IMR-90 (cell line): ENCODE measurements around the gene ARHGEF4. TPM values are rescaled to one million over a fixed set of nuclear protein-coding genes. Genes with fewer than 3 reads are reported as not detected.

Source experiments
- ATAC-seq: fragments of 200-7000 bp; cut with Tn5 transposase; 2 replicates; pipeline ENCODE4 v1.9.1; 2020; ENCODE audit warnings: low read depth, mild to moderate bottlenecking, moderate library complexity
- BruUV-seq: library from RNA; stranded (reverse); fragments of 400-500 nt; replicated peaks from 2 replicates; lab custom pipeline; 2021; lab: Mats Ljungman, UMichigan
- CTCF ChIA-PET: fragments of 300-600 bp; formaldehyde crosslinking; extraction: SDS; loops from one replicate; lab custom pipeline; 2021; ENCODE audit warnings: antibody characterized with exemption; lab: Yijun Ruan, JAX
- POLR2A ChIA-PET: fragments of 300-600 bp; sonication (Branson Sonifier 250); formaldehyde crosslinking; loops from one replicate; lab custom pipeline; 2022; ENCODE audit warnings: antibody characterized with exemption; ENCODE audit not compliant: unreplicated experiment; lab: Charles Lee
- DNase-seq: peaks from one replicate; pipeline ENCODE4 v3.0.0; 2013
- H2AFZ ChIP-seq: replicated peaks from 2 replicates; pipeline ENCODE3; 2013; ENCODE audit warnings: low read length, mild to moderate bottlenecking; ENCODE audit not compliant: poor library complexity
- H2AK5ac ChIP-seq: 2 replicates; pipeline ENCODE4 v1.6.1; 2013; ENCODE audit warnings: low read depth, low read length, inconsistent platforms
- H2AK9ac ChIP-seq: replicated peaks from 2 replicates; pipeline ENCODE3; 2013; ENCODE audit warnings: mild to moderate bottlenecking, low read depth, low read length, moderate library complexity; ENCODE audit not compliant: poor library complexity
- H2BK120ac ChIP-seq: 2 replicates; pipeline ENCODE4 v1.6.1; 2013; ENCODE audit warnings: low read depth, low read length, inconsistent platforms
- H2BK15ac ChIP-seq: 3 replicates; pipeline ENCODE4 v1.6.1; 2013; ENCODE audit warnings: low read depth, low read length, inconsistent platforms
- H2BK20ac ChIP-seq: 2 replicates; pipeline ENCODE4 v1.6.1; 2013; ENCODE audit warnings: low read depth, mild to moderate bottlenecking, inconsistent platforms, low read length, moderate library complexity
- H2BK5ac ChIP-seq: 2 replicates; pipeline ENCODE4 v1.6.1; 2013; ENCODE audit warnings: mild to moderate bottlenecking, low read depth, low read length, inconsistent platforms; ENCODE audit not compliant: poor library complexity, severe bottlenecking
- H3K14ac ChIP-seq: replicated peaks from 2 replicates; pipeline ENCODE4 v1.6.1; 2013; ENCODE audit warnings: low read depth, low read length, inconsistent platforms
- H3K18ac ChIP-seq: 2 replicates; pipeline ENCODE4 v1.6.1; 2013; ENCODE audit warnings: low read depth, low read length, control low read depth
- H3K23ac ChIP-seq: 2 replicates; pipeline ENCODE4 v1.6.1; 2013; ENCODE audit warnings: low read depth, low read length, inconsistent platforms
- H3K27ac ChIP-seq: 2 replicates; pipeline ENCODE4 v1.5.1; 2013; ENCODE audit warnings: mild to moderate bottlenecking, control low read depth, low read length; ENCODE audit not compliant: insufficient read depth
- H3K27me3 ChIP-seq: 2 replicates; pipeline ENCODE4 v1.6.1; 2013; ENCODE audit warnings: low read length; ENCODE audit not compliant: control insufficient read depth, insufficient read depth
- H3K36me3 ChIP-seq: 2 replicates; pipeline ENCODE4 v1.6.1; 2013; ENCODE audit warnings: low read length, mixed read lengths; ENCODE audit not compliant: control insufficient read depth, insufficient read depth
- H3K4ac ChIP-seq: 2 replicates; pipeline ENCODE4 v1.6.1; 2013; ENCODE audit warnings: low read depth, low read length, inconsistent platforms
- H3K4me1 ChIP-seq: 2 replicates; pipeline ENCODE4 v1.6.1; 2013; ENCODE audit warnings: low read length, mixed read lengths; ENCODE audit not compliant: control insufficient read depth, insufficient read depth
- H3K4me2 ChIP-seq: 2 replicates; pipeline ENCODE4 v1.6.1; 2013; ENCODE audit warnings: low read depth, mild to moderate bottlenecking, control low read depth, low read length, moderate library complexity
- H3K4me3 ChIP-seq: 2 replicates; pipeline ENCODE4 v1.5.1; 2013; ENCODE audit warnings: low read depth, mild to moderate bottlenecking, control low read depth, low read length, moderate library complexity; ENCODE audit not compliant: insufficient read depth
- H3K56ac ChIP-seq: 2 replicates; pipeline ENCODE4 v1.6.1; 2013; ENCODE audit warnings: low read length, inconsistent platforms; ENCODE audit not compliant: insufficient read depth; ENCODE audit errors: extremely low read depth
- H3K79me1 ChIP-seq, 2 experiments: 2 replicates each; pipeline ENCODE4 v1.6.1; 2013; ENCODE audit warnings: low read length in 2 of 2, inconsistent platforms in 1 of 2, low read depth in 1 of 2
- H3K9ac ChIP-seq: 2 replicates; pipeline ENCODE4 v1.6.1; 2013; ENCODE audit warnings: low read depth, low read length, control low read depth
- H3K9me1 ChIP-seq: 2 replicates; pipeline ENCODE4 v1.6.1; 2013; ENCODE audit warnings: low read length, inconsistent platforms; ENCODE audit not compliant: insufficient read depth
- H3K9me3 ChIP-seq: 2 replicates; pipeline ENCODE4 v1.6.1; 2013; ENCODE audit warnings: low read length; ENCODE audit not compliant: control insufficient read depth, insufficient read depth
- H4K20me1 ChIP-seq: 2 replicates; pipeline ENCODE4 v1.6.1; 2013; ENCODE audit warnings: low read length, inconsistent platforms; ENCODE audit not compliant: insufficient read depth
- H4K5ac ChIP-seq: 2 replicates; pipeline ENCODE4 v1.6.1; 2013; ENCODE audit warnings: mild to moderate bottlenecking, low read depth, low read length, control low read depth
- H4K8ac ChIP-seq, 2 experiments: 2 replicates each; pipeline ENCODE4 v1.6.1; 2013; ENCODE audit warnings: low read depth in 2 of 2, low read length in 2 of 2, control low read depth in 1 of 2, inconsistent platforms in 1 of 2
- H4K91ac ChIP-seq: 2 replicates; pipeline ENCODE4 v1.6.1; 2013; ENCODE audit warnings: low read depth, low read length, inconsistent platforms; ENCODE audit not compliant: insufficient read depth
- MAFK ChIP-seq: IDR thresholded peaks from 2 replicates; pipeline ENCODE4 v1.6.1; 2012; ENCODE audit warnings: low read depth, low read length, improper control_type of control experiment
- MXI1 ChIP-seq: IDR thresholded peaks from 2 replicates; pipeline ENCODE4 v1.6.1; 2012; ENCODE audit warnings: low read depth, mild to moderate bottlenecking, low read length, moderate library complexity, borderline replicate concordance
- NFE2L2 ChIP-seq: fragments of 150-350 bp; IDR thresholded peaks from 2 replicates; pipeline ENCODE4 v1.6.1; 2016; ENCODE audit warnings: low read depth, mild to moderate bottlenecking, low read length
- POLR2A ChIP-seq: IDR thresholded peaks from 2 replicates; pipeline ENCODE4 v1.6.1; 2012; ENCODE audit warnings: mild to moderate bottlenecking, low read depth, low read length
- RFX5 ChIP-seq: IDR thresholded peaks from 2 replicates; pipeline ENCODE4 v1.8.0; 2012; ENCODE audit warnings: low read depth, mild to moderate bottlenecking, low read length, moderate library complexity
- WGBS, 2 experiments: methylation state at CpG; one replicate each; pipeline versions ENCODE4 v1.1.5 to v1.1.7; 2013; ENCODE audit warnings: missing lambda C conversion rate in 2 of 2; ENCODE audit not compliant: insufficient read length in 1 of 2; ENCODE audit errors: extremely low coverage in 2 of 2; 5-methylcytosine and 5-hydroxymethylcytosine counted together
- dilution Hi-C: fragments of 300-500 bp; cut with HindIII; formaldehyde crosslinking; loops from one replicate; pipeline ENCODE4 v1.14.3; 2018; ENCODE audit warnings: low sequenced_read_pairs; ENCODE audit not compliant: unreplicated experiment
- in situ Hi-C: fragments of 300-500 bp; cut with MboI; formaldehyde crosslinking; loops from 3 replicates; pipeline ENCODE4 v1.14.3; 2019; ENCODE audit warnings: low sequenced_read_pairs, inconsistent platforms, mixed read lengths
- intact Hi-C: fragments of 100-400 bp; cut with micrococcal nuclease; formaldehyde crosslinking; loops from 2 replicates; pipeline ENCODE4 v1.10.0; 2022
- polyA plus RNA-seq, 3 experiments: library from polyadenylated mRNA; depleted of rRNA; stranded (reverse); fragments of >200 nt; gene quantifications; 2 replicates each; pipeline ENCODE4 v1.2.3, GENCODE V29; 2012; ENCODE audit warnings: low replicate concordance in 1 of 3
- total RNA-seq: library from RNA; depleted of rRNA; stranded (reverse); fragments of >200 nt; gene quantifications from 2 replicates; pipeline ENCODE4 v1.2.3, GENCODE V29; 2012
- TF ChIP-seq, protein P1 (sequence below): fragments of 150-350 bp; IDR thresholded peaks from 2 replicates; pipeline ENCODE4 v1.6.1; 2017; ENCODE audit warnings: mild to moderate bottlenecking, antibody characterized with exemption, low read length, low read depth

Gene ARHGEF4
- total and polyA plus RNA-seq, 2 of the 4 experiments (the other 2 are of a cell fraction) = 2.7 to 5.0 TPM

DNA sequence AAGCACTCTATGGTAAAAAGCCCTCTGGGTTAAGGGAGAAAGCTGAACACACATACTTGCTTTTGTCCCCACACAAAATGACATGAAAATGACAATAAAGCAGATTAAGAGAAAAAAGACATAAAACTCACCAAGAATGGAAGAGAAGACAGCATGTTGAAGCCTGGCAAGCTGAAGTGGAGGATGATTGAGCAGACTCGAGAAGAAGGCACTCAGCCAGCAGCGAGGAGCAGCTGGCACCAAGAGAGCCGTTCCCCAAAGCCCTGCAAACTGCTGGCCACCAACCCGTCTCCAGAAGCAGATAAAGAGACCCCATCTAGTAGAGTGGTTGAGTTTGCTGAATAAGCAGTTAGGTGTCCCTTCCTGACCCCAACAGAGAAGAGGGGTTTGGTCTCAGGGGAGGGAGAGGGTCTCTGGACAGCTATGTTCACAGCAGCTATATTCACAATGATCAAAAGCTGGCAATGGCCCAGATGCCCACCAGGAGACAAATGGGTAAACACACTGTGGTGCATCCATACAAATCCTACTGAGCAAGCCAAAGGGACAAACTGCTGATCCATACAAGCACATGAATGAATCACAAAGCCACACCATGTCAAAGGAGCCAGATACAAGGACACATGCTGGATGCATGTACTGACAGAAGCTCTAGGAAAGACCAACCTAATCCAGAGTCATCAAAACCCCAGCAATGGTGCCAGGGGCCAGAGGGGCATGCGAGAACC, 219.7 kb downstream of the ARHGEF4 start:
- WGBS, 2 experiments = no CpG with 5 or more reads among the region's 5 CpGs
- peak overlapping the region; percentile 12 for H3K14ac ChIP-seq
- H3K36me3 ChIP-seq = peaks cover 41% of the 10 kb centered on the region
- peak overlapping the region; percentile 75 for H2BK5ac ChIP-seq
- ChIA-PET CTCF (interaction anchor here (0.7 kb wide), 1 partner anchor 18 kb away, joined by 3 read pairs; no protein-coding TSS in a partner anchor), POLR2A (interaction anchor here (0.8 kb wide), 1 partner anchor 10 kb away, joined by 4 read pairs; no protein-coding TSS in a partner anchor)
- TF ChIP-seq, protein P1, sequence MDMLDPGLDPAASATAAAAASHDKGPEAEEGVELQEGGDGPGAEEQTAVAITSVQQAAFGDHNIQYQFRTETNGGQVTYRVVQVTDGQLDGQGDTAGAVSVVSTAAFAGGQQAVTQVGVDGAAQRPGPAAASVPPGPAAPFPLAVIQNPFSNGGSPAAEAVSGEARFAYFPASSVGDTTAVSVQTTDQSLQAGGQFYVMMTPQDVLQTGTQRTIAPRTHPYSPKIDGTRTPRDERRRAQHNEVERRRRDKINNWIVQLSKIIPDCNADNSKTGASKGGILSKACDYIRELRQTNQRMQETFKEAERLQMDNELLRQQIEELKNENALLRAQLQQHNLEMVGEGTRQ = no peak
- TF ChIP-seq MXI1 (0 out of 2 replicates have a peak, but pooled peaks have one; percentile 16), MAFK (peak; percentile 35), RFX5 (no peak), POLR2A (no peak), NFE2L2 (no peak)
- intact Hi-C loops = loop anchor here (5.0 kb wide), 1 partner anchor 36 kb away; the partner anchor contains the start of gene FAM168B
- in situ Hi-C loops = no loop called here
- dilution Hi-C loops = no loop called here
- peak overlapping the region; percentile 44; the same call in 1 of the 2 replicates for H3K4me2 ChIP-seq
- H2AK5ac ChIP-seq = peak overlapping the region; percentile 43; the same call in 1 of the 2 replicates
- peak overlapping the region; percentile 77 for H4K91ac ChIP-seq
- peak overlapping the region; percentile 47 for H2BK20ac ChIP-seq
- H3K79me1 ChIP-seq = peaks cover 34 to 78% of the 10 kb centered on the region in 2 experiments; a peak in 3 of 4 replicates
- DNase-seq = no peak
- peak overlapping the region; percentile 55; the same call in 1 of the 2 replicates for H3K9ac ChIP-seq
- H3K4ac ChIP-seq = peak overlapping the region; percentile 70
- peaks cover 64% of the 10 kb centered on the region for H4K20me1 ChIP-seq
- H4K8ac ChIP-seq = peak overlapping the region; percentile 50 to 66; a peak in 3 of 4 replicates
- H3K56ac ChIP-seq = peak overlapping the region; percentile 48; the same call in 1 of the 2 replicates
- peak overlapping the region; percentile 45; the same call in 1 of the 3 replicates for H2BK15ac ChIP-seq
- H3K4me3 ChIP-seq = no peak overlapping the region
- H2AK9ac ChIP-seq = peak overlapping the region; percentile 37
- H3K9me3 ChIP-seq = no peaks in the 10 kb centered on the region
- peak overlapping the region; percentile 56; the same call in 1 of the 2 replicates for H3K18ac ChIP-seq
- peak; percentile 7; the same call in 1 of the 2 replicates for ATAC-seq
- peak overlapping the region; percentile 89 for H2BK120ac ChIP-seq
- no peak overlapping the region for H4K5ac ChIP-seq
- H3K4me1 ChIP-seq = peaks cover 19% of the 10 kb centered on the region
- peak overlapping the region; percentile 43 for H3K27ac ChIP-seq
- H3K27me3 ChIP-seq = no peaks in the 10 kb centered on the region
- H3K9me1 ChIP-seq = peaks cover 28% of the 10 kb centered on the region
- no TSS peak for BruUV-seq
- H3K23ac ChIP-seq = peak overlapping the region; percentile 85
- peak overlapping the region; percentile 7 for H2AFZ ChIP-seq
